Stimulated activated CD4-positive, alpha-beta T cell treated with anti-CD3 and anti-CD28 coated beads, Interleukin-4, amount 100 ng/mL, for 4 hours (primary cell): ENCODE results near the gene SP3.

Experiments used
- DNase-seq, 2 experiments: peaks; one replicate each; pipeline ENCODE4 v3.0.0-alpha.2; 2020

SP3 gene

GRCh38 chr2:173884025-173884802, 81.0 kb downstream of the SP3 start:
- DNase-seq, result peak; percentile 11 to 17

- no peak for DNase-seq
Observed at GRCh38 chr2:173881886-173882285, 83.3 kb downstream of the SP3 start.

DNA sequence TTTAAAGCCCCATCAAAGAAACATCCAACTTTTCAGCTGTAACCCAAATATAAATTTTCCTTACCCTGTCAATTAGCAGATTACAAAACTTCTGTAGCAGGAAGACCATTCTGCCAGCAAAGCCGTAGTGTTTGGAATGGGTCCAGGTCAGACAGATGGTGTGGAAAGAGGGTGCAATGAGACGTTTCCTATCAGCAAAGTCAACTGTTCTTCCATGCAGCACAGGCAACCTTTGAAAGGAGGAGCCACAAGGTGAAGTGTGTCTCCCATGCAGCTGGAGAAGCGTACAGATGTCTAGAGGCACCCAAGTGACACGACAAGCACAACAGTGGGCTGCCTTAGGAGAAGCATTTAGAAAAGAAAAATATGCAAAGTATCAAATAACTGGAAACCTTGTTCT, 83.7 kb downstream of the SP3 start:
- no peak for DNase-seq

- DNase-seq, result no peak
Observed at GRCh38 chr2:173880561-173880960, 84.6 kb downstream of the SP3 start.

DNA sequence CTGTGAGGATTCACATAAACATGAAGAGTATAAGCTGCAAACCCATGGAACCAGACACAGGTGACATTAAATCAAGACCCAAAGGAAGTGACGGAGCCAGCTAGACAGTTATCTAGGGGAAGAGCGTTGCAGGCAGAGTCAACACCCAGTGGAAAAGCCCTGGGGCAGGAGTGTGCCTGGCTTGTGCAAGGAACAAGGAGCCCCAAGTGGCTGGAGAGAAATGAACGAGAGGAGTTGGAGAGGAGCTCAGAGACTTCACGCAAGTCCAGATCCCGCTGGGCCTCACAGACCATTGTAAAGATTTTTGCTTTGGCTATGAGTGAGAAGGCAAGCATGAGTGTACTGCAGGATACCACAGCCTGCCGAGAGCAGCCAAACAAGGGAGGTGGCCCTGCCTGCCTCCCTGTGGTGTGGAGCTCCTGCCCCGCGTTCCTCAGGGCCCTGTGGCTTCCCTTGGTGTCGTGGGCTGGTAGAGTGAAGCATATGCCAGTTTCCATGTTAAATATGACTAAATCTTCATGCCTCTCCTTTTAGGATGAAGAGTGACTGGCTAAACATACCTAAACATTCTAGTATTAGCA, 88.2 kb downstream of the SP3 start:
- no peak for DNase-seq

- no peak for DNase-seq
Observed at GRCh38 chr2:173874894-173875237, 90.3 kb downstream of the SP3 start.

DNA sequence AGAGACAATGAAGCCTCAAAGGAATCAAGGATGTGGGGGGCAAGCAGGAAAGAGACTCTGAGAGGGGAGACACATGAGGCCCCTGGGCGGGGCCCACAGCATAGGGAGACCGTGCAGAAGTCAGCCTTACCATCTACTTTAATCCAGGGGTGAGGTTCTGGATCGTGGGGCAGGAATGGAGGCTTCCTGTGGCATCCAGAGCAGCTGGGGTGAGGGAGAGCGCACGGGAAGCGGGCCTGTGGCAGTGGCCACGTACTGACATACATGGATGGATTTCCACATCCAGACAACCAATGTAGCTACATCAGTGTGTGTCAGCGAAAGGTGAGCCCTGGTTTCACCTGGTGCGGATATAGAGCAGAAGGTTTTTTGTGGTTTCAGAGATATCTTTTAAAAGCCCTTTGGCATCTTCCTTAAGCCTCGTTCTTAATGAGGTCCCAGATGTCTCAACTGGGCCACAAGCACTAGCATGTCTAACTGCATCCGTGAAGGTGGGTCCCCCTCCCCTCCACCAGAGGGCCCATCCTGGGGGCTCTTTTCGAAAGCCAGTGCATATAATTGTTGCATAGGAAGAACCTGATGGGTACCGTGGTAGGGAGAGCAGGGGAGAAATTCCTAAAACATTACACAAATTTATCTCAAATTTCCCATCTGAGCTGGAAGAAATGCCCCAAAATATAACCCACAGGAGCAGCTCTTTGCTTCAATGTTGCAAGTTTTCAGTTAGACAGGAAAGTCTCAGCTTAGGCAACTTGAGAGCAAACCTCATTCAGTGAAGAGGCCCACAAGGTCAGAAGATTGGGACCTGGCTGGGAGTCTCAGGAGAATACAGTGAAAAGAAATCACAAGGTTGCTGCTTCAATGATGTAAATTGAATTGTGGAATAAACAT, 90.9 kb downstream of the SP3 start:
- DNase-seq, result no peak

DNA sequence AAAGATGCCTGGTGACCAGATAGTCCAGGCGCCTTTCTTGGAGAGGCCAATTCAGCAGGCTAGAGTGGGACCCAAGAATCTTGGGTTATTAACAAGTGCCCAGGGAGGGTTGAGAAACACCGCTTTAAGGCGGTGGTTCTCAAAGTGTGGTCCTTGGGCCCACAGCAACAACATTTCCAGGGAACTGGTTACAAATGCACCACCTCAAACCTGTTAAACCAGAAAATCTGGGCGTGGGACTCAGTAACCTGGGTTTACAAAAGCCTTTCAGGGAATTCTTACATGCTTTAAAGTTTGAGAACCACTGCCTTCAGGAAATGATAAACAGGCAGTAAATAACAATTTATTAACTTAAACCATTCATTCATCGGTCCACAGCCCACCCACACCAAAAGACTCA, 92.5 kb downstream of the SP3 start:
- DNase-seq, result no peak

DNA sequence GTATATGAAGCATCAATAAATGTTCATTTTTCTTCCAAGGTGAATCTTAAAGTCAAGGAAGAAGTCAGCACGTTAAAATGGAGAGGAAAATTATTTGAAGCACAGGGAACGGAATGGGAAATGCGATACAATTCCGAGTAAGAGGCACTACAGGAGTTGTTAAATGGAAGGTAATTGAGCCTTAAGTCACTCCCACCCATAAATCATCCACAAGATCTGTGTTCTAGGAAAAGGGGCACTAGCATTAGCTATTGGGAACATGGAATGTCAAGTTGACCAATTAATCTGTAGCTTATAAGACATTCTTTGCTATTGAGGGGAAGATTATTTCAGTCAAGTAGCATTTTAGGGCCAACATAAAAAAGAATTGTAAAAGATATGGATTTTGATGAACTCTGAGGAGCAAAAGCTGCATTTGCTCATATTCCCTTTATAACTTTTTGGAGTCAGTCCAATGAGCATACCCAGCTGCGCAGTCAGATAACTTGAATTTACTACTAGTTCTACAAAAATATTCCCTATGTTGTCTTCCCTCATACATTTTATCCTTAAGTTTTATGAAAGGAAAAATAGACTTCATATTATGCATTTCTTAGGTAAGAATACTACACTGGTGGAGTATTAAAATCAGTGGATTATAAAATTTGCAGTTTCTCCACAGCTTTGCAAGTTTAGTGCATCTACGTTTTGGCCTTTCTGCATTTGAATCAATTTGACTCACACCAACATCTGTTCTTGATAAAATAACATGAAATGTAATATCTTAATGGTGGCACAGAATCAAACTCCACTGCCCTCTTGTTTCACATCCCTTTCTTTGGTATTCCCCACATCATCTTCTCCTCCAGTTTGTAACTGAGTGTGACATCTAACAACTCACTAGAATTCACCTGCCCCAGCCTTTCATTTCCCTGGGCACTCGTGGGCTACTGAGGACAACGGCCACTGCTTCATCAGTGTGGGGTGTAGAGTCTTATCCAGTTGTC, 95.6 kb downstream of the SP3 start:
- no peak for DNase-seq

DNA sequence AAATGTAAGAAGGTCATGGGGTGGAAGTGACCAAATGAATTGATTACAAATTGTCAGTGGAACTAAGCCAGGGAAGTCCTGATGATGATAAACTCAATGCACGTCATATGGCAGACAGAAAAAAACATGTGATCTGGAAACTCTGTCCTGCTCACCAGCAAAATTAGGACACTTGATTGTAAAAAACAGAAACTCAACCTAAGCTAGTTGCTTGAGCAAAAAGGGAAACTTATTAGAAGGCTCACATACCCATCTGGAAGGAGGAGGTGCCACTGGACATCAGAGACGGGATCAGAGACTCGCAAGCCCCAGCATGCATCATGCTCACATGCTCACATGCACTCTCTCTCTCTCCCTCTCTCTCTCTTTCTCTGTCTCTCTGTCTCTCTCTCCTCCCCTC, 96.8 kb downstream of the SP3 start:
- DNase-seq, result no peak

- DNase-seq, result no peak
Observed at GRCh38 chr2:173866874-173867618, 98.1 kb downstream of the SP3 start.

DNA sequence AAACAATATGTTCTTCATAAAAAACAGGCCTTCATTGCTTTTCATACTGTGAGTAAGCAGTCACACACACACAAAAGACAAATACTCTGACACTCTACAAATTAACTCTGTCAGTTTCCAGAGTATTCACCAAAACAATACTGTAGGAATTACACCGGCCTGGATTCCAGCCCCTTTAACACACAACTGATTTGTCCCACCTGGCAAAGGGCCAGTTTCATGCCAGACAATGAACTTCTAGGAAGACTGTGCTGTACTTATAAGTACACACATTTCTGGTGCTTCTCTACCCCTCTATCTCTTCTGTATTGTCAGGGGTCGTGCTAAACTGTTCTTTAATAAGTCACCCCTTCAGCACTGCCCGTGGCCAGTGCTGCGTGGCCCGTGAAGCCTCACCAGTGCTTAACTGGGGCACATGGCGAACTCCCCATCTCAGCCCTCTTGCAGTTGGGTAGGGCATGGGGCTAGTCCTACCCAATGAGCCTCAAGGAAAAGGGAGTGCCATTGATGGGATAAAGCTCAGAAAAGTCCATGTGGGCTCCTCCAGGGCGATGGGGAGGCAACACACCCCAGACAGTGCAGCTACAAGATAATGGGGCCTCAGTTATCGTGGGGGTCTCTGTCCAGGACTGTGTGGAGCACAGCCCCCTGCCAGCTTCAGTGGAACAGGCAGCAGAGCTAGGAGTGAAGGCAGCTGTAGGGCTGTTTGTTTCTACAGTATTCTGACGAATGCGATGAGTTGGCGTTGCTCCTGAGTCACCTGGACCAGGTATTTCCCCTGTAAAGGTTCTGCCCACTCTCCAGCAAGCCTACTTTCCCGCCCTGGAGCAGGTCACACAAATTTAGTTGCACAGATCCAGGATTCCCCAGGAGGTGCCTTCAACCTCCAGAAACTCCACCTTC, 99.0 kb downstream of the SP3 start:
- DNase-seq, result no peak

DNA sequence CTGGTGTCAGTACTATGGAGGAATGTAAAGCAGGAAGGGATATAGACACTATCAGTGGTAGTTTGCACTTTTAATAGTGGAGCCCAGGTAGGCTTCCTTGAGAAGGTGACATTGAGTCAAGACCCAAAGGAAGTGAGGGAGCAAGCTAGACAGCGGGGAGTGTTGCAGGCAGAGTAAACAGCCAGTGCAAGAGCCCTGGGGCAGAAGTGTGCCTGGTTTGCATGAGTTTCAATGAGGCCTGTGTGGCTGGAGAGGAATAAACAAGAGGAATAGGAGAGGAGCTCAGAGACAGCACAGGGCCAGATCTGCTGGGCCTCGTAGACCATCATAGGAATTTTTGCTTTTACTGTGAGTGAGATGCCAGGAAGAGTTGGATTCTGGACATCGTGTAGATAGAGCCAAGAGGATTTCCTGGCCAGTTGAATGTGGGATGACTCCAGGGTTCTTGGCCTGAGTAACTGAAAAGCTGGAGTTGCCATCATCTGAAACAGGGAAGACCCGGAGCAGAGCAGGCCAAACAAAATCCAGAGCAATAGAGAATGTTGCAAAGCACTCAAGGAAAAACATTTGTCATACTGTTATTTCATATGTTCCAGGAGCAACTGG, 102.5 kb downstream of the SP3 start:
- DNase-seq, result no peak

DNA sequence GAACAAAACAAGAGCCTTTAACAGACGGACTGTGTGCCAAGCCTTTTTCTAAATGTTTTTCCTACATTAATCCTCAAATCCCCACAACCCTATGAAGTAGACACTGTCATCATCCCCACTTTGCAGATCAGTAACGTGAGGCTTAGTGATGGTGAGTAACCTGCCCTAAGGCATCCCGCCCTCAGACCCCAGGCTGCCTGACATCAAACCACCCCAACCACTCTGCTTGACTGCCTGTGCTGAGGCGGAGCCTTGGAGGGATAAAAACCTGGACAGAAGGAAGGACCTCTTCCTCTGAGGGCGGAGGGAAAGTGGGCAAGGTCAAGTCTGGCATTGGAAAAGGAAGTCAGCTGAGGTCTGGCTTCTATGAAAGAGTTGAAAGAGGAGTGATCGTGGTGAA, 104.6 kb downstream of the SP3 start:
- DNase-seq, result no peak

- no peak for DNase-seq
Observed at GRCh38 chr2:173860082-173860481, 105.1 kb downstream of the SP3 start.

- no peak for DNase-seq
Observed at GRCh38 chr2:173858291-173858731, 106.9 kb downstream of the SP3 start.
